H1 (cell line): ENCODE measurements around the gene SNX21. TPM values are rescaled to one million over a fixed set of nuclear protein-coding genes. Genes with fewer than 3 reads are reported as not detected.

Experiments
- CTCF ChIA-PET: fragments of 300-600 bp; sonication (Branson Sonifier 250); formaldehyde crosslinking; loops from one replicate; lab custom pipeline; 2021; ENCODE audit not compliant: partially characterized antibody; lab: Charles Lee
- POLR2A ChIA-PET: fragments of 300-600 bp; sonication (Branson Sonifier 250); formaldehyde crosslinking; loops from one replicate; lab custom pipeline; 2021; ENCODE audit warnings: inconsistent platforms; ENCODE audit not compliant: partially characterized antibody; lab: Charles Lee
- DNase-seq, 2 experiments: peaks; one replicate each; pipeline versions ENCODE4 v3.0.0 to v3.0.0-alpha.2; 2010 to 2022; ENCODE audit warnings: low spot score in 2 of 2, low read depth in 1 of 2, mixed read lengths in 1 of 2
- FAIRE-seq: peaks from 2 replicates; lab custom pipeline; 2011; peaks lifted over from hg19 to GRCh38; lab: Jason Lieb, UNC
- H2AFZ ChIP-seq: 2 replicates; pipeline ENCODE4 v1.8.1; 2012; ENCODE audit warnings: low read length, inconsistent platforms
- H2AK5ac ChIP-seq: 2 replicates; pipeline ENCODE4 v1.6.1; 2013; ENCODE audit warnings: low read depth, low read length
- H2BK120ac ChIP-seq: replicated peaks from 2 replicates; pipeline ENCODE3; 2013; ENCODE audit warnings: low read depth, low read length, inconsistent platforms
- H2BK12ac ChIP-seq: 2 replicates; pipeline ENCODE4 v1.6.1; 2013; ENCODE audit warnings: low read depth, low read length
- H2BK15ac ChIP-seq: 2 replicates; pipeline ENCODE4 v1.6.1; 2013; ENCODE audit warnings: low read length
- H2BK20ac ChIP-seq: 2 replicates; pipeline ENCODE4 v1.6.1; 2013; ENCODE audit warnings: low read length
- H2BK5ac ChIP-seq: 2 replicates; pipeline ENCODE4 v1.6.1; 2013; ENCODE audit warnings: low read depth, low read length
- H3K14ac ChIP-seq: 2 replicates; pipeline ENCODE4 v1.6.1; 2013; ENCODE audit warnings: inconsistent platforms; ENCODE audit not compliant: insufficient read length
- H3K18ac ChIP-seq: 2 replicates; pipeline ENCODE4 v1.6.1; 2013; ENCODE audit warnings: low read length; ENCODE audit errors: extremely low read depth
- H3K23ac ChIP-seq: 2 replicates; pipeline ENCODE4 v1.6.1; 2013; ENCODE audit warnings: inconsistent platforms; ENCODE audit not compliant: insufficient read length
- H3K23me2 ChIP-seq: 2 replicates; pipeline ENCODE4 v1.6.1; 2013; ENCODE audit warnings: low read depth, low read length
- H3K27ac ChIP-seq: 2 replicates; pipeline ENCODE4 v1.6.1; 2011; ENCODE audit warnings: low read depth, low read length, inconsistent platforms
- H3K27me3 ChIP-seq, 4 experiments: replicated peaks in 1 of 4; 1 replicate in 1 of 4; 2 replicates in 3 of 4; pipeline versions ENCODE4 v1.6.1 to v1.8.1; 2011 to 2013; ENCODE audit warnings: low read length in 3 of 4, mild to moderate bottlenecking in 3 of 4, inconsistent platforms in 2 of 4, mixed read lengths in 2 of 4, moderate library complexity in 1 of 4; ENCODE audit not compliant: control insufficient read depth in 3 of 4, insufficient read depth in 3 of 4; ENCODE audit errors: extremely low read depth in 1 of 4
- H3K36me3 ChIP-seq, 4 experiments: 2 replicates each; pipeline versions ENCODE4 v1.6.1 to v1.8.1; 2011 to 2013; ENCODE audit warnings: mild to moderate bottlenecking in 4 of 4, low read length in 3 of 4, moderate library complexity in 2 of 4, control low read depth in 1 of 4, inconsistent platforms in 1 of 4; ENCODE audit not compliant: insufficient read depth in 4 of 4, control insufficient read depth in 2 of 4
- H3K4ac ChIP-seq: replicated peaks from 2 replicates; pipeline ENCODE3; 2013; ENCODE audit warnings: low read length, low read depth, mixed read lengths, inconsistent platforms; ENCODE audit not compliant: insufficient read length
- H3K4me1 ChIP-seq, 4 experiments: replicated peaks in 1 of 4; 1 replicate in 1 of 4; 2 replicates in 3 of 4; pipeline versions ENCODE4 v1.6.1 to v1.8.1; 2011 to 2013; ENCODE audit warnings: low read length in 3 of 4, inconsistent platforms in 2 of 4, mixed read lengths in 1 of 4; ENCODE audit not compliant: insufficient read depth in 4 of 4, control insufficient read depth in 3 of 4
- H3K4me2 ChIP-seq, 2 experiments: 2 replicates each; pipeline versions ENCODE4 v1.6.1 to v1.8.1; 2011 to 2013; ENCODE audit warnings: low read depth in 2 of 2, low read length in 2 of 2, control low read depth in 1 of 2, inconsistent platforms in 1 of 2, mild to moderate bottlenecking in 1 of 2; ENCODE audit not compliant: insufficient read depth in 1 of 2
- H3K4me3 ChIP-seq, 4 experiments: fragments of 200-600, 300-600 bp in 1 of 4; sonication (generic), shearing (Covaris generic), sonication (Bioruptor Twin) in 1 of 4; 2 replicates each; pipeline versions ENCODE4 v1.5.1 to v1.8.1; 2011 to 2016; ENCODE audit warnings: low read length in 4 of 4, low read depth in 3 of 4, control low read depth in 2 of 4, inconsistent platforms in 2 of 4, mild to moderate bottlenecking in 2 of 4, mixed read lengths in 1 of 4, moderate library complexity in 1 of 4; ENCODE audit not compliant: insufficient read depth in 2 of 4; ENCODE audit errors: extremely low read depth in 1 of 4
- H3K56ac ChIP-seq: replicated peaks from 2 replicates; pipeline ENCODE3; 2013; ENCODE audit warnings: low read depth, mild to moderate bottlenecking, mixed read lengths, low read length, inconsistent platforms; ENCODE audit not compliant: insufficient read length
- H3K79me1 ChIP-seq: 2 replicates; pipeline ENCODE4 v1.6.1; 2013; ENCODE audit warnings: low read depth, low read length, control low read depth
- H3K79me2 ChIP-seq, 2 experiments: 2 replicates each; pipeline versions ENCODE4 v1.6.1 to v1.8.1; 2012 to 2013; ENCODE audit warnings: low read length in 2 of 2, mild to moderate bottlenecking in 2 of 2, inconsistent platforms in 1 of 2; ENCODE audit not compliant: insufficient read depth in 2 of 2, control insufficient read depth in 1 of 2
- H3K9ac ChIP-seq, 4 experiments: replicated peaks in 1 of 4; 1 replicate in 1 of 4; 2 replicates in 3 of 4; pipeline versions ENCODE4 v1.6.1 to v1.8.1; 2011 to 2013; ENCODE audit warnings: low read depth in 3 of 4, low read length in 3 of 4, control low read depth in 2 of 4, mild to moderate bottlenecking in 2 of 4, moderate library complexity in 2 of 4, inconsistent platforms in 1 of 4; ENCODE audit errors: extremely low read depth in 1 of 4
- H3K9me3 ChIP-seq, 2 experiments: 2 replicates each; pipeline versions ENCODE4 v1.6.1 to v1.8.1; 2012 to 2013; ENCODE audit warnings: mild to moderate bottlenecking in 2 of 2, moderate library complexity in 2 of 2, control low read depth in 1 of 2, inconsistent platforms in 1 of 2, low read depth in 1 of 2, low read length in 1 of 2, mixed read lengths in 1 of 2; ENCODE audit not compliant: insufficient read depth in 2 of 2
- H4K20me1 ChIP-seq, 2 experiments: replicated peaks in 1 of 2; 2 replicates each; pipeline versions ENCODE3 to v1.8.1; 2011 to 2013; ENCODE audit warnings: inconsistent platforms in 2 of 2, low read length in 2 of 2, mild to moderate bottlenecking in 1 of 2; ENCODE audit not compliant: insufficient read depth in 2 of 2, control insufficient read depth in 1 of 2
- H4K5ac ChIP-seq: 2 replicates; pipeline ENCODE4 v1.6.1; 2013; ENCODE audit warnings: low read length, low read depth, mixed read lengths, inconsistent platforms; ENCODE audit not compliant: insufficient read length
- H4K8ac ChIP-seq: 2 replicates; pipeline ENCODE4 v1.8.0; 2013; ENCODE audit warnings: mild to moderate bottlenecking, moderate library complexity, low read length, inconsistent platforms; ENCODE audit not compliant: insufficient read depth; ENCODE audit errors: extremely low read depth
- H4K91ac ChIP-seq: replicated peaks from 2 replicates; pipeline ENCODE3; 2013; ENCODE audit warnings: low read length, mixed read lengths, inconsistent platforms; ENCODE audit not compliant: insufficient read length
- BCL11A ChIP-seq, 2 experiments: IDR thresholded peaks; one replicate each; pipeline ENCODE4 v1.6.1; 2011; ENCODE audit warnings: low read depth in 2 of 2, low read length in 2 of 2, mild to moderate bottlenecking in 2 of 2
- CREB1 ChIP-seq: IDR thresholded peaks from 2 replicates; pipeline ENCODE4 v1.6.1; 2012; ENCODE audit warnings: inconsistent platforms
- E2F6 ChIP-seq: IDR thresholded peaks from 2 replicates; pipeline ENCODE4 v1.6.1; 2012; ENCODE audit warnings: inconsistent platforms
- HDAC2 ChIP-seq, 2 experiments: fragments of 300-600 bp in 1 of 2; sonication (generic) in 1 of 2; IDR thresholded peaks; 2 replicates each; pipeline ENCODE4 v1.6.1; 2011 to 2012; ENCODE audit warnings: low read depth in 2 of 2, low read length in 2 of 2, mild to moderate bottlenecking in 2 of 2, moderate library complexity in 2 of 2, borderline replicate concordance in 1 of 2, inconsistent platforms in 1 of 2
- MAX ChIP-seq: IDR thresholded peaks from 2 replicates; pipeline ENCODE4 v1.6.1; 2012; ENCODE audit warnings: inconsistent platforms
- RAD21 ChIP-seq, 2 experiments: IDR thresholded peaks in 1 of 2; conservative IDR thresholded peaks in 1 of 2; 2 replicates each; pipeline ENCODE4 v1.6.1; 2011; ENCODE audit warnings: low read depth in 2 of 2, low read length in 2 of 2, improper control_type of control experiment in 1 of 2, inconsistent platforms in 1 of 2, mild to moderate bottlenecking in 1 of 2, moderate library complexity in 1 of 2
- SP2 ChIP-seq: IDR thresholded peaks from 2 replicates; pipeline ENCODE4 v1.6.1; 2012; ENCODE audit warnings: mild to moderate bottlenecking, low read length, inconsistent platforms
- TAF1 ChIP-seq: IDR thresholded peaks from 2 replicates; pipeline ENCODE4 v1.6.1; 2011; ENCODE audit warnings: mild to moderate bottlenecking, low read depth, low read length
- TBP ChIP-seq: IDR thresholded peaks from 2 replicates; pipeline ENCODE4 v1.6.1; 2011; ENCODE audit warnings: low read depth, low read length, improper control_type of control experiment
- WGBS, 2 experiments: shearing (Covaris generic) in 1 of 2; methylation state at CpG; one replicate each; pipeline versions ENCODE4 v1.1.6 to v1.1.7; 2013 to 2015; ENCODE audit warnings: low lambda C conversion rate in 2 of 2, mixed read lengths in 2 of 2, inconsistent platforms in 1 of 2, low coverage in 1 of 2, missing lambda C conversion rate in 1 of 2; ENCODE audit not compliant: insufficient replicate concordance in 2 of 2, insufficient coverage in 1 of 2, insufficient read length in 1 of 2; ENCODE audit errors: extremely low coverage in 1 of 2, missing lambda C conversion rate in 1 of 2; 5-methylcytosine and 5-hydroxymethylcytosine counted together
- polyA plus RNA-seq, 7 experiments: library from polyadenylated mRNA; depleted of rRNA in 3 of 7; stranded (reverse) in 5 of 7; unstranded in 2 of 7; fragments of >200 nt in 5 of 7; fragments of 200-250 nt in 2 of 7; gene quantifications; 1 replicate in 5 of 7; 2 replicates in 1 of 7; 4 replicates in 1 of 7; pipeline versions ENCODE4 v1.2.1 to v1.2.3, GENCODE V29; 2011 to 2013; ENCODE audit warnings: missing spikeins in 2 of 7, mixed read lengths in 2 of 7
- total RNA-seq: library from RNA; stranded (reverse); fragmentation: NEBNext Ultra II Directional; extraction: Animal tissue kit (Norgen Biotek cat#: 25700); gene quantifications from 2 replicates; pipeline ENCODE4 v1.2.1, GENCODE V29; 2021

Gene SNX21
- total and polyA plus RNA-seq, 2 of the 8 experiments (the other 6 are each of a cell fraction or from before 2014, with no cell fraction given) = 15.8 to 16.8 TPM

- peaks cover under 1% of the 10 kb centered on the region; the same call in 1 of the 2 replicates for H3K79me1 ChIP-seq
- H3K27ac ChIP-seq = no peak overlapping the region
- no peaks in the 10 kb centered on the region for H3K9me3 ChIP-seq
- peaks cover 5% of the 10 kb centered on the region; the same call in 1 of the 2 replicates for H3K23me2 ChIP-seq
- no peak overlapping the region for H4K5ac ChIP-seq
- no peak overlapping the region for H3K9ac ChIP-seq
- no peak overlapping the region for H3K18ac ChIP-seq
- 98% methylated on average over 3 of the region's 3 CpGs; no CpG with 5 or more reads in 1 of the 2 experiments for WGBS, 2 experiments
- H2BK15ac ChIP-seq = no peak overlapping the region
- no peak overlapping the region for H2BK12ac ChIP-seq
- no peak overlapping the region for H3K4me3 ChIP-seq
- FAIRE-seq (no peak), DNase-seq (no peak)
- peaks cover 0 to 4% (median 2%) of the 10 kb centered on the region in 4 experiments; a peak in 4 of 7 replicates for H3K4me1 ChIP-seq
- no peak overlapping the region for H2AFZ ChIP-seq
- peaks cover under 1 to 12% of the 10 kb centered on the region in 2 experiments for H3K79me2 ChIP-seq
- H4K91ac ChIP-seq = no peak overlapping the region
- no peak overlapping the region for H3K4me2 ChIP-seq
- no peak overlapping the region for H2BK20ac ChIP-seq
- peaks cover 16 to 38% (median 25%) of the 10 kb centered on the region in 4 experiments for H3K36me3 ChIP-seq
- H3K56ac ChIP-seq = no peak overlapping the region
- ChIA-PET POLR2A (interaction anchor here (1.2 to 10.4 kb wide), 10 partner anchors 8 to 143 kb away, joined by 3 to 96 read pairs (median 8); partner anchors contain the start of genes DNTTIP1, SNX21, TNNC2 and WFDC3), CTCF (interaction anchor here (0.9 to 2.7 kb wide), 5 partner anchors 9 to 152 kb away, joined by 3 to 12 read pairs (median 3); no protein-coding TSS in a partner anchor)
- H3K14ac ChIP-seq = no peak overlapping the region
- H3K4ac ChIP-seq = no peak overlapping the region
- H2BK120ac ChIP-seq = no peak overlapping the region
- no peak overlapping the region for H2BK5ac ChIP-seq
- no peak overlapping the region for H3K23ac ChIP-seq
- no peak overlapping the region for H4K8ac ChIP-seq
- peaks cover 0 to 4% (median 2%) of the 10 kb centered on the region in 4 experiments; a peak in 4 of 7 replicates for H3K27me3 ChIP-seq
- H4K20me1 ChIP-seq = peaks cover 3 to 7% of the 10 kb centered on the region in 2 experiments
- H2AK5ac ChIP-seq = no peak overlapping the region
- TF ChIP-seq HDAC2 (IDR thresholded peaks at IDR 0.05; ENCODE audit: borderline replicate concordance in 1 of 2, low read depth in 2 of 2, low read length in 2 of 2) = no peak
- no peak for TF ChIP-seq RAD21 (IDR thresholded peaks at IDR 0.05 in 1 of 2, conservative IDR thresholded peaks at IDR 0.05 in 1 of 2; ENCODE audit: low read depth in 2 of 2, low read length in 2 of 2)
- TF ChIP-seq MAX = no peak
- no peak for TF ChIP-seq CREB1
- TF ChIP-seq BCL11A (IDR thresholded peaks at IDR 0.05; ENCODE audit: low read depth in 2 of 2, low read length in 2 of 2) = no peak
- TF ChIP-seq TAF1 = no peak
- TF ChIP-seq SP2 = no peak
- TF ChIP-seq E2F6 = no peak
- TF ChIP-seq TBP = no peak
Measured at GRCh38 chr20:45818239-45818638, 15.4 kb upstream of the SNX21 start.
